ENCODE data around the gene HINFP. TPM values are rescaled to one million over a fixed set of nuclear protein-coding genes. Genes with fewer than 3 reads are reported as not detected.

The HINFP gene
- total and polyA plus RNA-seq, 2 of the 4 experiments (the other 2 are of a cell fraction): 9.1 to 15.3 TPM

DNA sequence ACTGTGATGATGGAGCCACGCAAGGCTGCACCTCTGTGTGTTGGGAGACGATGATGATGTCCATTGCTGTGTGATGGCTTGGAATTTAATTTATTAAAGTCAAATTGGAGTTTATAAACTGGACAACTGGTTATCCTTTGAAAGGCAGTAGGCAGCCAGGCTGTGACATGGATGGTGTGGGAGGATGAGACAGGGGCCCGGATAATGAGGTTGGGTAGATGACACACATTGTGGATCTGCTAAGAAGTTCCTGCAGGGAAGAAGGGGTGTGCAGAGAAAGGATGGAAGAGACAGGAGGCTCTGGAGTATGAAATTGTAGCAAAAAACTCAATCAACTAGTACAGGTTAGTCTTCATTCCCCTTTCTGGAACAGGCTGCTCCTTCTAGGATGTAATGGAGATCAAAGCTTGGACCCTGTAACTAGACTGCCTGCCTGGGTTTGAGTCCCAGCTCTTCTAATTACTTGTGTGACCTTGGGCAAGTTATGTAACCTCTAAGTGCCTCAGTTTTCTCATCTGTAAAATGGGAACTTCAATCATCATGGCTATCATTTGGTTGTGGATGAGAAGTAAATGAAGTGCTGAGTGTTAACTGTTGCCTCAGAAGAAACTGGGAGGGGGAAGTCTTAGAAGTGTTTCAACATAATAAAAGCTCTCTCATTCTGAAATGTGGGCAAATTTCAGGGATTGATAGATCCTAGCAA is 4.2 kb upstream of the HINFP start:
- ChIA-PET CTCF (no interaction called here), POLR2A (ENCODE audit: unreplicated experiment) (no interaction called here)
- H3K56ac ChIP-seq (ENCODE audit: extremely low read depth, insufficient read depth, low read length): no peak overlapping the region
- no peak overlapping the region for H2BK120ac ChIP-seq (ENCODE audit: low read depth, low read length)
- intact Hi-C loops (cut with micrococcal nuclease) (no loop called here), in situ Hi-C loops (cut with MboI; ENCODE audit: low sequenced_read_pairs) (no loop called here), dilution Hi-C loops (cut with HindIII; ENCODE audit: low sequenced_read_pairs, unreplicated experiment) (no loop called here)
- no peak for TF ChIP-seq POLR2A (IDR thresholded peaks at IDR 0.05; ENCODE audit: low read depth, low read length)
- no peak for TF ChIP-seq FOS (IDR thresholded peaks at IDR 0.05; ENCODE audit: low read depth, low read length)
- TF ChIP-seq MXI1 (IDR thresholded peaks at IDR 0.05; ENCODE audit: borderline replicate concordance, low read depth, low read length): no peak
- no peak for TF ChIP-seq ELK1 (IDR thresholded peaks at IDR 0.05; ENCODE audit: borderline replicate concordance, low read depth, low read length)
- no peak for TF ChIP-seq RCOR1 (IDR thresholded peaks at IDR 0.05; ENCODE audit: insufficient replicate concordance, low read length)
- TF ChIP-seq CHD1 (IDR thresholded peaks at IDR 0.05; ENCODE audit: low read depth, low read length): no peak
- no peak for TF ChIP-seq CEBPB (IDR thresholded peaks at IDR 0.05; ENCODE audit: low read depth, low read length)
- TF ChIP-seq, protein P1, sequence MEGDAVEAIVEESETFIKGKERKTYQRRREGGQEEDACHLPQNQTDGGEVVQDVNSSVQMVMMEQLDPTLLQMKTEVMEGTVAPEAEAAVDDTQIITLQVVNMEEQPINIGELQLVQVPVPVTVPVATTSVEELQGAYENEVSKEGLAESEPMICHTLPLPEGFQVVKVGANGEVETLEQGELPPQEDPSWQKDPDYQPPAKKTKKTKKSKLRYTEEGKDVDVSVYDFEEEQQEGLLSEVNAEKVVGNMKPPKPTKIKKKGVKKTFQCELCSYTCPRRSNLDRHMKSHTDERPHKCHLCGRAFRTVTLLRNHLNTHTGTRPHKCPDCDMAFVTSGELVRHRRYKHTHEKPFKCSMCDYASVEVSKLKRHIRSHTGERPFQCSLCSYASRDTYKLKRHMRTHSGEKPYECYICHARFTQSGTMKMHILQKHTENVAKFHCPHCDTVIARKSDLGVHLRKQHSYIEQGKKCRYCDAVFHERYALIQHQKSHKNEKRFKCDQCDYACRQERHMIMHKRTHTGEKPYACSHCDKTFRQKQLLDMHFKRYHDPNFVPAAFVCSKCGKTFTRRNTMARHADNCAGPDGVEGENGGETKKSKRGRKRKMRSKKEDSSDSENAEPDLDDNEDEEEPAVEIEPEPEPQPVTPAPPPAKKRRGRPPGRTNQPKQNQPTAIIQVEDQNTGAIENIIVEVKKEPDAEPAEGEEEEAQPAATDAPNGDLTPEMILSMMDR (conservative IDR thresholded peaks at IDR 0.05; ENCODE audit: low read depth, low read length): no peak
- TF ChIP-seq USF2 (IDR thresholded peaks at IDR 0.05; ENCODE audit: low read depth, low read length): no peak
- TF ChIP-seq RAD21 (IDR thresholded peaks at IDR 0.05; ENCODE audit: low read length): no peak
- no peak for TF ChIP-seq RFX5 (IDR thresholded peaks at IDR 0.05; ENCODE audit: low read depth, low read length)
- no peak for TF ChIP-seq MAFK (IDR thresholded peaks at IDR 0.05; ENCODE audit: low read depth, low read length)
- no peak for TF ChIP-seq SMC3 (IDR thresholded peaks at IDR 0.05; ENCODE audit: low read depth, low read length)
- peaks cover 24% of the 10 kb centered on the region for H3K36me3 ChIP-seq (ENCODE audit: control insufficient read depth, insufficient read depth, low read length)
- no peak overlapping the region for H4K8ac ChIP-seq (ENCODE audit: low read depth in 2 of 2, low read length in 2 of 2)
- no peak overlapping the region for H2BK20ac ChIP-seq (ENCODE audit: low read depth, low read length)
- no peak overlapping the region for H3K4me3 ChIP-seq (ENCODE audit: insufficient read depth, low read depth, low read length)
- no peak overlapping the region for H3K4me2 ChIP-seq (ENCODE audit: low read depth, low read length)
- H3K4me1 ChIP-seq (ENCODE audit: control insufficient read depth, insufficient read depth, low read length): peaks cover under 1% of the 10 kb centered on the region; the same call in 1 of the 2 replicates
- no peak overlapping the region for H2AFZ ChIP-seq (replicated peaks; ENCODE audit: low read length, poor library complexity)
- H3K27ac ChIP-seq (ENCODE audit: insufficient read depth, low read length): no peak overlapping the region
- H4K91ac ChIP-seq (ENCODE audit: insufficient read depth, low read depth, low read length): no peak overlapping the region
- H4K20me1 ChIP-seq (ENCODE audit: insufficient read depth, low read length): no peaks in the 10 kb centered on the region
- H3K79me1 ChIP-seq (ENCODE audit: low read depth in 1 of 2, low read length in 2 of 2): peaks cover 4 to 14% of the 10 kb centered on the region in 2 experiments; a peak in 3 of 4 replicates
- H3K4ac ChIP-seq (ENCODE audit: low read depth, low read length): no peak overlapping the region
- H3K27me3 ChIP-seq (ENCODE audit: control insufficient read depth, insufficient read depth, low read length): no peaks in the 10 kb centered on the region
- H2BK5ac ChIP-seq (ENCODE audit: low read depth, low read length, poor library complexity, severe bottlenecking): no peak overlapping the region
- no peak overlapping the region for H3K18ac ChIP-seq (ENCODE audit: low read depth, low read length)
- no peak overlapping the region for H2BK15ac ChIP-seq (ENCODE audit: low read depth, low read length)
- H4K5ac ChIP-seq (ENCODE audit: low read depth, low read length): no peak overlapping the region
- no peak overlapping the region for H3K23ac ChIP-seq (ENCODE audit: low read depth, low read length)
- no CpG with 5 or more reads among the region's 3 CpGs for WGBS, 2 experiments (ENCODE audit: extremely low coverage in 2 of 2, insufficient read length in 1 of 2)
- no peak overlapping the region for H2AK5ac ChIP-seq (ENCODE audit: low read depth, low read length)
- DNase-seq (no peak), ATAC-seq (ENCODE audit: low read depth) (no peak)
- peaks cover 4% of the 10 kb centered on the region; the same call in 1 of the 2 replicates for H3K9me1 ChIP-seq (ENCODE audit: insufficient read depth, low read length)
- BruUV-seq (replicated peaks): no TSS peak
- no peak overlapping the region for H3K14ac ChIP-seq (replicated peaks; ENCODE audit: low read depth, low read length)
- no peaks in the 10 kb centered on the region for H3K9me3 ChIP-seq (ENCODE audit: control insufficient read depth, insufficient read depth, low read length)
- no peak overlapping the region for H3K9ac ChIP-seq (ENCODE audit: low read depth, low read length)
- H2AK9ac ChIP-seq (replicated peaks; ENCODE audit: low read depth, low read length, poor library complexity): no peak overlapping the region

All from IMR-90 (cell line).